ENCODE data around the gene SCN3B. TPM values are rescaled to one million over a fixed set of nuclear protein-coding genes. Genes with fewer than 3 reads are reported as not detected.
"Not testable (repeated sequence)": the region's sequence is repeated elsewhere in the genome, so short reads cannot be mapped to it uniquely, and the experiment has no call there.

Gene SCN3B
- polyA plus RNA-seq, 1 experiment = 0.17 TPM

DNA sequence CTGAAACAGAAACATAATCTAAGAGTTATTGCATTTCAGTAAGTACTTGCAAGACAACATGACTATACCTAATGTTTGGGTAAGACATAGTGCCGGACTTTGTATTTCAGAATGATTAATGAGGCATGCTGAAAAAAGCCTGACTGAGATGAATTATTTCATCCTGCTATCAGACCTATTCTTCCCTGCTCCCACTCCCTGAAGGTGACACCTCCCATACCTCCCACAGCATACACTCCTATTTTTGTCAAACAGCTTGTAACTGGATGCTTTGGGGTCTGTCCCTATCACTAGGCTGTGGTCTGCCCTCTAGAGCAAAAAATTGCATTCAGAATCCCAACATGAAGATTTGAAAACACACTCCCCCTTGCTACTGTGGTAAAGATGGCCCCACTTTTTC, 10.9 kb upstream of the SCN3B start:
- ChIA-PET POLR2A (no interaction called here), CTCF (interaction anchor here (0.6 kb wide), 1 partner anchor 84 kb away, joined by 3 read pairs; no protein-coding TSS in a partner anchor)
- Histone ChIP-seq H3K4me3 (ENCODE audit: low read depth, low read length) (no peak overlapping the region), H3K9me3 (ENCODE audit: control insufficient read depth, insufficient read depth, low read length) (no peaks in the 10 kb centered on the region), H3K27ac (ENCODE audit: low read depth, low read length) (no peak overlapping the region), H3K27me3 (ENCODE audit: control insufficient read depth, insufficient read depth, low read length) (peaks cover 3% of the 10 kb centered on the region)
- TF ChIP-seq, protein P1, sequence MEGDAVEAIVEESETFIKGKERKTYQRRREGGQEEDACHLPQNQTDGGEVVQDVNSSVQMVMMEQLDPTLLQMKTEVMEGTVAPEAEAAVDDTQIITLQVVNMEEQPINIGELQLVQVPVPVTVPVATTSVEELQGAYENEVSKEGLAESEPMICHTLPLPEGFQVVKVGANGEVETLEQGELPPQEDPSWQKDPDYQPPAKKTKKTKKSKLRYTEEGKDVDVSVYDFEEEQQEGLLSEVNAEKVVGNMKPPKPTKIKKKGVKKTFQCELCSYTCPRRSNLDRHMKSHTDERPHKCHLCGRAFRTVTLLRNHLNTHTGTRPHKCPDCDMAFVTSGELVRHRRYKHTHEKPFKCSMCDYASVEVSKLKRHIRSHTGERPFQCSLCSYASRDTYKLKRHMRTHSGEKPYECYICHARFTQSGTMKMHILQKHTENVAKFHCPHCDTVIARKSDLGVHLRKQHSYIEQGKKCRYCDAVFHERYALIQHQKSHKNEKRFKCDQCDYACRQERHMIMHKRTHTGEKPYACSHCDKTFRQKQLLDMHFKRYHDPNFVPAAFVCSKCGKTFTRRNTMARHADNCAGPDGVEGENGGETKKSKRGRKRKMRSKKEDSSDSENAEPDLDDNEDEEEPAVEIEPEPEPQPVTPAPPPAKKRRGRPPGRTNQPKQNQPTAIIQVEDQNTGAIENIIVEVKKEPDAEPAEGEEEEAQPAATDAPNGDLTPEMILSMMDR (IDR thresholded peaks at IDR 0.05; ENCODE audit: low read depth, low read length) = no peak
- no peak for DNase-seq (ENCODE audit: low read depth, low spot score)

DNA sequence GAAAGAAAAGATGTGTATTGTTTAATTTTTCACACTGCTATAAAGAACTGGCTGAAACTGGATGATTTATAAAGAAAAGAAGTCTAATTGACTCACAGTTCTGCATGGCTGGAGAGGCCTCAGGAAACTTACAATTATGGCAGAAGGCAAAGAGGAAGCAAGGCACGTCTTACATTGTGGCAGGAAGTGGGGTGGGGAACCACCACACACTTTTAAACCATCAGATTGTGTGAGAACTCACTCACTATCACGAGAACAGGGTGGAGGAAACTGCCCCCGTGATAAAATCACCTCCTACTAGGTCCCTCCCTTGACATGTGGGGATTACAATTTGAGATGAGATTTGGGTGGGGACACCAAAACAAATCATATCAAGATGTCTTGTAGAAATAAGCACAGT, 5.5 kb upstream of the SCN3B start:
- H3K9me3 ChIP-seq (ENCODE audit: control insufficient read depth, insufficient read depth, low read length); POLR2A ChIA-PET; DNase-seq (ENCODE audit: low read depth, low spot score); CTCF ChIA-PET; H3K27ac ChIP-seq (ENCODE audit: low read depth, low read length); H3K27me3 ChIP-seq (ENCODE audit: control insufficient read depth, insufficient read depth, low read length); H3K4me3 ChIP-seq (ENCODE audit: low read depth, low read length): not testable (repeated sequence)

DNA sequence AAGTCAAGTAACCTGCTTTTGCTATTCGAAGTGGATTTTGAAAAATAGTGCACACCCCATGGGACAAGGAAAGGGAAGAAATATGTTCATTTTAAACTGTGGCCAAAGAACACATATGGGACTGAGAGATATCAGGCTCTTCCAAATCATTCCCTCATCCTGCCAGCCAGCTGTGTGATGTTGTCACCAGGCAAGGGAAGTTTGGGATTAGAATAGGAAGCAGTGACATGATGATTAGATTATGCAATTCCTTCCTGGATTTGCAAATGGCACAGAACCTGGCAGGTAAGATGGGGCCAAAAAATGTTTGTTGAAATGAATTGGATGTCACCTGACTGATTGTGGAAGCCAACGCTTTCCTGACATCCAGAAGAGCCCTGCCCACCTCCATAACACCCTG, 4.9 kb upstream of the SCN3B start:
- POLR2A ChIA-PET = no interaction called here
- Histone ChIP-seq H3K9me3 (ENCODE audit: control insufficient read depth, insufficient read depth, low read length) (no peaks in the 10 kb centered on the region; the same call in 1 of the 2 replicates), H3K27ac (ENCODE audit: low read depth, low read length) (no peak overlapping the region), H3K27me3 (ENCODE audit: control insufficient read depth, insufficient read depth, low read length) (no peaks in the 10 kb centered on the region), H3K4me3 (ENCODE audit: low read depth, low read length) (no peak overlapping the region)
- DNase-seq (ENCODE audit: low read depth, low spot score) = no peak
- CTCF ChIA-PET = interaction anchor here (1.0 kb wide), 1 partner anchor 52 kb away, joined by 3 read pairs; no protein-coding TSS in a partner anchor
- TF ChIP-seq, protein P1 (IDR thresholded peaks at IDR 0.05; ENCODE audit: low read depth, low read length) = no peak

DNA sequence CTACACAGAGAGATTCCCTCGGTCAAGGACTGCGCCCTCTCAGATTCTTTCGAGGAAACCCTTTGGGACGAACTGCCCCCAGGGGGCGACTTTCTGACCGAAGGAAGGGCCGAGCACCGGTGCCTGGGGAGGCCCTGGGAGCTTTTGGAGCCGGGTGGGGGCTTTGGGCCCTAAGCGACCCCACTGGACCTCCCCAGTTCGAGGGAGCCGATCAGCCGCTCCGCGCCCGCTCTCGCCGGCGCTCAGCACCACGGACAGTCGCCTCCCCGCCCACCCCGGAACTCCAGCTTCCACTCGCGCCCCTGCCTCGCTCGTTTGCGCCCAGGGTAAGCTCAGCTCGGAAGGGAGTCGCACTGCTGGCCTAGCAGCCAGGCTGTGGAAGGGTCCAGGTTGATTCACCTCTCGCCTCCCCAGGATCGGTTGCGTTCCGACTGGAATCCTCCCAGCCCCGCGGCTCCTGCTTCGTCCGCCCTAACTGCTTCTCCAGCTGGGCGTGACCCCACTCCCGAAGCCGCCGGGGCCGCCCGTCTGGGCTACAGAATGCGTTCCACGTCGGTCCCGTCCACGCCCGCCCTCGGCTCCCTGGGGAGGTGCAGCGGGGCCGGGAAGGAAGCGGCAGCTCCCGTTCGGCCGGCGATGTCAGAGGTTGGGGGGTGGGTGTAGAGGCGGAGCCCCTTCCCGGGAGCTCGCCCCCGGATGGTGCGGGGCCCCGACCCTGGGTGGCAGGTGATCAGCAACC, 428 bp downstream of the SCN3B start:
- ChIA-PET CTCF (interaction anchor here (0.6 to 4.7 kb wide), 5 partner anchors 10 to 58 kb away, joined by 3 to 27 read pairs (median 3); no protein-coding TSS in a partner anchor), POLR2A (interaction anchor here (0.7 kb wide), 1 partner anchor 60 kb away, joined by 3 read pairs; no protein-coding TSS in a partner anchor)
- H3K27ac ChIP-seq (ENCODE audit: low read depth, low read length) = no peak overlapping the region
- no peaks in the 10 kb centered on the region; the same call in 1 of the 2 replicates for H3K9me3 ChIP-seq (ENCODE audit: control insufficient read depth, insufficient read depth, low read length)
- TF ChIP-seq, protein P1 (IDR thresholded peaks at IDR 0.05; ENCODE audit: low read depth, low read length) = no peak
- H3K4me3 ChIP-seq (ENCODE audit: low read depth, low read length) = peak overlapping the region; percentile 66
- peak; percentile 1 for DNase-seq (ENCODE audit: low read depth, low spot score)
- H3K27me3 ChIP-seq (ENCODE audit: control insufficient read depth, insufficient read depth, low read length) = peaks cover 8% of the 10 kb centered on the region

DNA sequence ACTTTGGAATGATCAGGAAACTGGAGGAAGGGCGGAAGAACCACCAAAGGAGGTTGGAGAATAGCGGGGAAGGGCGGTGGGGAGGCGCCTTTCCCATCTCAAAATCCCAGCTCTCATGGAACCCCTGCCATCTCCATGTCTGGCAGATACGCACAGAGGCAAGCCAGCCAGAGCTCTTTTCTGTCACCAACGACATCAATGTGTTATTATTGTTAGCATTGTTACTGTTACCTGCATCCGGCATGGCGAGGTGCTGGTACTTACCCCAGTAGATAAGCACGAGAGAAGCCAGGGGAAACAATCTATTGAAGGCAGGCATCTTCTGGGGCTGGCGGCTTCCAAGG, 969 bp downstream of the SCN3B start:
- Histone ChIP-seq H3K27ac (ENCODE audit: low read depth, low read length) (no peak overlapping the region), H3K9me3 (ENCODE audit: control insufficient read depth, insufficient read depth, low read length) (no peaks in the 10 kb centered on the region; the same call in 1 of the 2 replicates), H3K4me3 (ENCODE audit: low read depth, low read length) (peak overlapping the region; percentile 66; the same call in 1 of the 2 replicates), H3K27me3 (ENCODE audit: control insufficient read depth, insufficient read depth, low read length) (peaks cover 8% of the 10 kb centered on the region)
- CTCF ChIA-PET = interaction anchor here (1.1 to 4.7 kb wide), 3 partner anchors 10 to 53 kb away, joined by 3 to 27 read pairs (median 10); no protein-coding TSS in a partner anchor
- POLR2A ChIA-PET = no interaction called here
- DNase-seq (ENCODE audit: low read depth, low spot score) = no peak
- TF ChIP-seq, protein P1 (IDR thresholded peaks at IDR 0.05; ENCODE audit: low read depth, low read length) = no peak

All from AG04450 (cell line).